ENCODE data around the gene RAP1GAP2. TPM values are rescaled to one million over a fixed set of nuclear protein-coding genes. Genes with fewer than 3 reads are reported as not detected.

Gene RAP1GAP2
- total RNA-seq, 4 donors from 2014 or later: 4.9 to 12.4 (median 10.0) TPM

DNA sequence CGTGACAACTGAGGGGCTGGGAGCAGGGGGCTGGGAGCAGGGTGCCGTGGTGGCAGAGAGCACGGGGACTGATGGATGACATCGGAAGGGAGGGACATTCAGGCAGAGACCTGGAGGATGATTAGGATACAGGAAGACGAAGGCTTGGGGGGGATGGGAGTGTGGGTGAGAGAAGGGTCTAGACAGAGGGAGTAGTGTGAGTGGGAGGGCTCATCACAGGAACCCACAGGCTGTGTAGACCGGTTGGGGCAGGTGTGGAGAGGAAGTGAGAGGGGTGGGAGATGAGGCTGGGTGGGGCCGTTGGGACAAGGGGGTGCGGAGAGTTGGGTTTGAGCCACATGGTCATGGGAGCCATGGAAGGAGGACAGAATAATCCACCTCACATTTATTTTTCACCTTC, 83.8 kb downstream of the RAP1GAP2 start:
- intact Hi-C loops (cut with DNase I): no loop called here
- TF ChIP-seq, protein P1, sequence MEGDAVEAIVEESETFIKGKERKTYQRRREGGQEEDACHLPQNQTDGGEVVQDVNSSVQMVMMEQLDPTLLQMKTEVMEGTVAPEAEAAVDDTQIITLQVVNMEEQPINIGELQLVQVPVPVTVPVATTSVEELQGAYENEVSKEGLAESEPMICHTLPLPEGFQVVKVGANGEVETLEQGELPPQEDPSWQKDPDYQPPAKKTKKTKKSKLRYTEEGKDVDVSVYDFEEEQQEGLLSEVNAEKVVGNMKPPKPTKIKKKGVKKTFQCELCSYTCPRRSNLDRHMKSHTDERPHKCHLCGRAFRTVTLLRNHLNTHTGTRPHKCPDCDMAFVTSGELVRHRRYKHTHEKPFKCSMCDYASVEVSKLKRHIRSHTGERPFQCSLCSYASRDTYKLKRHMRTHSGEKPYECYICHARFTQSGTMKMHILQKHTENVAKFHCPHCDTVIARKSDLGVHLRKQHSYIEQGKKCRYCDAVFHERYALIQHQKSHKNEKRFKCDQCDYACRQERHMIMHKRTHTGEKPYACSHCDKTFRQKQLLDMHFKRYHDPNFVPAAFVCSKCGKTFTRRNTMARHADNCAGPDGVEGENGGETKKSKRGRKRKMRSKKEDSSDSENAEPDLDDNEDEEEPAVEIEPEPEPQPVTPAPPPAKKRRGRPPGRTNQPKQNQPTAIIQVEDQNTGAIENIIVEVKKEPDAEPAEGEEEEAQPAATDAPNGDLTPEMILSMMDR (IDR thresholded peaks at IDR 0.05): no peak
- TF ChIP-seq POLR2A (IDR thresholded peaks at IDR 0.05): no peak
- Histone ChIP-seq H3K27me3 (peaks cover 0 to 3% (median 0%) of the 10 kb centered on the region in 4 donors), H3K9me3 (no peaks in the 10 kb centered on the region), H3K4me3 (no peak overlapping the region), H3K4me1 (no peaks in the 10 kb centered on the region), H3K27ac (no peak overlapping the region), H3K36me3 (no peaks in the 10 kb centered on the region)
- no peak for DNase-seq
- 76 to 78% methylated on average over 8 of the region's 8 CpGs for WGBS, 2 donors

DNA sequence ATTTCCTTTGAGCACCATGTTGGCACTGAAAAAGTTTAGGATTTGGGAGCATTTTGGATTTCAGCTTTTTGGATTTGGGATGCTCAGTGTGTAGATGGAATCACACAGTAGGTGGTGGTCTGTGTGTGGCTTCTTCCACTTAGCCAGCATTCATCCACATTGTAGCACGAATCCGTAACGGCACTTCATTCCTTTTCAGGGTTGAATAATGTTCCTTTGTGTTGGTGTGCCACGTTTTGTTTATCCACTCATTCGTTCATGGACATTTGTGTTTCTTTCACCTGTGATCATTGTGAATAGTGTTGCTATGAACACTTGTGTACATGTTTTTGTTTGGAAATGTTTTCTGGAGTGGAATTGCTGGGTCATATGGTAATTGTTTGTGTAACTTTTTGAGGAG, 85.1 kb downstream of the RAP1GAP2 start:
- WGBS, 2 donors: 89 to 90% methylated on average over 5 of the region's 5 CpGs
- DNase-seq: no peak
- Histone ChIP-seq H3K4me1 (no peaks in the 10 kb centered on the region), H3K36me3 (no peaks in the 10 kb centered on the region), H3K4me3 (no peak overlapping the region), H3K9me3 (no peaks in the 10 kb centered on the region), H3K27ac (no peak overlapping the region), H3K27me3 (peaks cover 0 to 3% (median 0%) of the 10 kb centered on the region in 4 donors)
- no peak for TF ChIP-seq POLR2A (IDR thresholded peaks at IDR 0.05)
- TF ChIP-seq, protein P1 (IDR thresholded peaks at IDR 0.05): no peak
- intact Hi-C loops (cut with DNase I): no loop called here

DNA sequence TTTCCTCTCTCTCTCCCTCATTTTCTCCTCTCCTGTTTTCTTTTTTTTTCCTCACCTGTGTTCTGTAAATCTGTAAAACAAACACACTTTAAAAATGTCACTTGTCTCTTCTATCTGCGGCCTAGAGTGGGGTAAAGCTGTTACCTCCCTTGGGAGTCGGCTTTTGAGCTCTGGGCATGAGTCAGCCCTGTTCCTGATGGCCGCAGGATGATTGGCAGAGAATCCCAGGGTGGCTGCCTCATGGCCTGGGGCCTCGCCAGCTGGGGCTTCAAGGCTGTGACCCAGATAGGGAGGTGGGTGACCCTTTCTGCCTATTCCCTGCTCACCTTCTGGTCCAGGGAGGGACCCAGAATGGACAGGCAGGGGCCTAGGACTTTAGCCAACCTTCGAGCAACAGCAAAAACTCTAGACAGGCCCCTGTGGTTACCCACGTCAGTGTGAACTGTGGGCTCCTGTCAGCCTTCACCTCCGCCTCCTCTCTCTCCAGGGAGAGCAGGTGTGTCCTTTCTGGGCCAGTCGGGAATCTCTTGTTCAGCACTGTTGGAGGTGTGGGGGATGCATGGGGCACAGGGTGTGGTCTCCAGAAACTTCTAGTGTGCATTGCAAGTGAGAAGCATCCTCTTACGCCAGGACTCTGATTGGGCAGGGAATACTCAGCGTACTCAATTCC, 87.4 kb downstream of the RAP1GAP2 start:
- intact Hi-C loops (cut with DNase I): no loop called here
- no peak for DNase-seq

DNA sequence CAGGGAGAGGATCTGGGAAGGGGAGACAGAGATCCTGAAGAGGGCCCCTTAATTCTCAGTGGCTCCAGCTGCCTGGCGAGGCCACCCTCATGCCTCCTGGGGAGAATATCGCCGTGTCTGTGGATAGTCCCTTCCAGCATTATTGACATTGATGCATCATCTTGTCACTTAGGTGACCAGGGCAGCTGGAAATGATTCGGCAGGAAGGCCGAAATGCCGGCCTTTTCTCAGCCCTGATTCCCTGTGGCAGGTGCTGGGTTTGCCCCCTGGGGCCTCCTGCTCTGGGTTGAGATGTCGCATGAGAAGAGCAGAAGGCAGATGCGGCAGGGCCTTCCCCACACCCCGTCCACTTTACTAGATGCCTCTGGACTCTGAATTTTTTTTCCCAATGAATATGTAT, 89.5 kb downstream of the RAP1GAP2 start:
- WGBS, 2 donors: 82 to 85% methylated on average over 6 to 9 of the region's 9 CpGs

More for the DNA sequence above, 87.4 kb downstream of the RAP1GAP2 start:
- TF ChIP-seq POLR2A (IDR thresholded peaks at IDR 0.05): no peak
- TF ChIP-seq, protein P1 (IDR thresholded peaks at IDR 0.05): no peak
- H3K9me3 ChIP-seq: no peaks in the 10 kb centered on the region
- no peaks in the 10 kb centered on the region for H3K4me1 ChIP-seq
- no peak overlapping the region for H3K27ac ChIP-seq
- peaks cover 0 to 3% (median 0%) of the 10 kb centered on the region in 4 donors for H3K27me3 ChIP-seq
- 49 to 57% methylated on average over 5 to 7 of the region's 10 CpGs for WGBS, 2 donors
- H3K36me3 ChIP-seq: no peaks in the 10 kb centered on the region
- no peak overlapping the region for H3K4me3 ChIP-seq

DNA sequence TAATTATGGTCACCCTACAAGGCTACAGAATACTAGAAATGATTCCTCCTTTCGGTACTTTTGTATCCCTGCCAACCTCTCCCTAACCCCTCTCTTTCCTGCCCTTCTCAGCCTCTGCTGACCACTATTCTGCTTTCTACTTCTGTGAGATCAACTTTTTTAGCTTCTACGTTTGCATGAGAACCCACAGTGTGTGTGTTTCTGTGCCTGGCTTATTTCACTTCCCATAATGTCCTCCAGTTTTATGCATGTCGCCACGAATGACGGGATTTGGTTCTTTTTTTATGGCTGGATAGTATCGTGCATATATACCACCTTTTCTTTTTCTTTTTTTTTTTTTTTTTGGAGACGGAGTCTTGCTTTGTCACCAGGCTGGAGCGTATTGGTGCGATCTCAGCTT, 92.1 kb downstream of the RAP1GAP2 start:
- intact Hi-C loops (cut with DNase I): no loop called here
- H3K36me3 ChIP-seq: no peaks in the 10 kb centered on the region
- DNase-seq: no peak
- 73 to 86% methylated on average over 9 of the region's 9 CpGs for WGBS, 2 donors
- H3K27me3 ChIP-seq: no peaks in the 10 kb centered on the region
- TF ChIP-seq, protein P1 (IDR thresholded peaks at IDR 0.05): no peak
- TF ChIP-seq POLR2A (IDR thresholded peaks at IDR 0.05): no peak
- peaks cover 0 to 13% (median 0%) of the 10 kb centered on the region in 3 donors for H3K4me1 ChIP-seq
- no peaks in the 10 kb centered on the region for H3K9me3 ChIP-seq
- H3K27ac ChIP-seq: no peak overlapping the region
- H3K4me3 ChIP-seq: no peak overlapping the region

More for the DNA sequence above, 89.5 kb downstream of the RAP1GAP2 start:
- Histone ChIP-seq H3K36me3 (no peaks in the 10 kb centered on the region), H3K4me1 (no peaks in the 10 kb centered on the region), H3K27me3 (peaks cover 0 to 3% (median 0%) of the 10 kb centered on the region in 4 donors), H3K27ac (no peak overlapping the region), H3K9me3 (no peaks in the 10 kb centered on the region), H3K4me3 (no peak overlapping the region)
- no peak for DNase-seq
- intact Hi-C loops (cut with DNase I): no loop called here
- TF ChIP-seq POLR2A (IDR thresholded peaks at IDR 0.05): no peak
- TF ChIP-seq, protein P1 (IDR thresholded peaks at IDR 0.05): no peak
